Activated B cell treated with CpG ODN at 0.5 μM for 24 hours (primary cell): ENCODE results near the gene NFIA. TPM values are rescaled to one million over a fixed set of nuclear protein-coding genes. Genes with fewer than 3 reads are reported as not detected.

Experiments
- ATAC-seq: fragments of 200-7000 bp; cut with Tn5 transposase; one replicate; pipeline ENCODE4 v1.10.0; 2021; ENCODE audit warnings: low read depth, mild to moderate bottlenecking, moderate library complexity
- CTCF ChIA-PET: fragments of 350-600 bp; sonication (Branson Sonifier 250); formaldehyde crosslinking; loops from one replicate; lab custom pipeline; 2021; ENCODE audit warnings: antibody characterized with exemption; lab: Charles Lee
- POLR2A ChIA-PET: fragments of 350-600 bp; sonication (Branson Sonifier 250); formaldehyde crosslinking; loops from one replicate; lab custom pipeline; 2021; ENCODE audit warnings: antibody characterized with exemption; lab: Charles Lee
- DNase-seq: peaks from one replicate; pipeline ENCODE4 v3.0.0; 2022
- H3K27ac Mint-ChIP-seq: one replicate; pipeline ENCODE4 v1.8.0; 2020; ENCODE audit warnings: mixed read lengths
- H3K27me3 Mint-ChIP-seq: one replicate; pipeline ENCODE4 v1.8.0; 2021; ENCODE audit warnings: mixed read lengths
- H3K36me3 Mint-ChIP-seq: one replicate; pipeline ENCODE4 v1.8.0; 2021; ENCODE audit warnings: low read depth, mixed read lengths
- H3K4me1 Mint-ChIP-seq: one replicate; pipeline ENCODE4 v1.8.0; 2021; ENCODE audit warnings: mixed read lengths
- H3K4me3 Mint-ChIP-seq: one replicate; pipeline ENCODE4 v1.8.0; 2020; ENCODE audit warnings: mild to moderate bottlenecking, mixed read lengths
- H3K9me3 Mint-ChIP-seq: one replicate; pipeline ENCODE4 v1.8.0; 2020; ENCODE audit warnings: mixed read lengths
- intact Hi-C: fragments of 100-400 bp; cut with micrococcal nuclease; formaldehyde crosslinking; loops from one replicate; pipeline ENCODE4 v1.15.1; 2024
- total RNA-seq: library from RNA; stranded (reverse); gene quantifications from 2 replicates; pipeline ENCODE4 v1.2.3, GENCODE V29; 2022
- TF ChIP-seq, protein P1 (sequence below): fragments of 200-600 bp; IDR thresholded peaks from one replicate; pipeline ENCODE4 v1.8.0; 2022; ENCODE audit warnings: antibody characterized with exemption, mild to moderate bottlenecking

The NFIA gene
- total RNA-seq, 1 donor from 2014 or later = 0.13 TPM

DNA sequence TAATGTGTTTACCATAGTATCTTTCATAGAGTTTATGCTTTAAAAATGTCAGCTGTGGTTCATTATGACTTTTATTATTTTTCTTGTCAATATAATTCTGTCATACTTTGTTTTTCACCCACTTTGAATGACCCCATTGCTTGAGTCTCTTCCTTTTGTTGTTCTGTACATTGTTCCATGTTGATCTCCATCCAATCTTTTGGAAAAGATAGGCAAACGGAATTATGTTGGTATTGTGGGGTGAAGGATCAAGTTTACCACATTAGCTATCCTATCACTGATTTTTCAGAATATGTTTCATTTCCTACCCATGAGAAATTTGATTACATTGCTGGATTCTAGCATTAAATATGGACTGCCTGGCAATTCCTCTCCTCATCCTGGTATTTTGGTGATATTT, 196.6 kb downstream of the NFIA start:
- intact Hi-C loops = no loop called here
- no peak overlapping the region for H3K4me3 Mint-ChIP-seq
- POLR2A ChIA-PET = no interaction called here

DNA sequence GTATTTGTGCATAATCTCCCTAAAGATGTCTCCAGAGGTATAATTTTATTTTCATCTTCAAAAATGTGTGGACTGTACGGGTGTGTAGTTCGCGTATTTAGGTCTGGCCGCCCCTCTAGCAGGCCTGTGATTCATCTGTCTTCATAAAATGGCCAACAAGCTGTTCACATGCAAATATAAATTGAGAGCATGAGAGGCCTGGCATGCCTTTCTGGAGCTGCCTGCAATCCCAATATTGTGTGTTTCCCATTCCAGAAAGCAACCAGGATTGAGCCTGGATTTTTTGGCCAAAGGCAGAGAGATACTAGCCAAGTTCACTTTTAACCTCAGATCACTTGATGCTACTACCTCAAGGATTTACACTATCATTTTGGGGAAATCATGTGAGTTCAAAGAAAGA, 197.2 kb downstream of the NFIA start:
- TF ChIP-seq, protein P1, sequence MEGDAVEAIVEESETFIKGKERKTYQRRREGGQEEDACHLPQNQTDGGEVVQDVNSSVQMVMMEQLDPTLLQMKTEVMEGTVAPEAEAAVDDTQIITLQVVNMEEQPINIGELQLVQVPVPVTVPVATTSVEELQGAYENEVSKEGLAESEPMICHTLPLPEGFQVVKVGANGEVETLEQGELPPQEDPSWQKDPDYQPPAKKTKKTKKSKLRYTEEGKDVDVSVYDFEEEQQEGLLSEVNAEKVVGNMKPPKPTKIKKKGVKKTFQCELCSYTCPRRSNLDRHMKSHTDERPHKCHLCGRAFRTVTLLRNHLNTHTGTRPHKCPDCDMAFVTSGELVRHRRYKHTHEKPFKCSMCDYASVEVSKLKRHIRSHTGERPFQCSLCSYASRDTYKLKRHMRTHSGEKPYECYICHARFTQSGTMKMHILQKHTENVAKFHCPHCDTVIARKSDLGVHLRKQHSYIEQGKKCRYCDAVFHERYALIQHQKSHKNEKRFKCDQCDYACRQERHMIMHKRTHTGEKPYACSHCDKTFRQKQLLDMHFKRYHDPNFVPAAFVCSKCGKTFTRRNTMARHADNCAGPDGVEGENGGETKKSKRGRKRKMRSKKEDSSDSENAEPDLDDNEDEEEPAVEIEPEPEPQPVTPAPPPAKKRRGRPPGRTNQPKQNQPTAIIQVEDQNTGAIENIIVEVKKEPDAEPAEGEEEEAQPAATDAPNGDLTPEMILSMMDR = no peak
- ChIA-PET POLR2A (no interaction called here), CTCF (no interaction called here)
- DNase-seq = no peak
- Mint-ChIP-seq H3K9me3 (no peaks in the 10 kb centered on the region), H3K27ac (no peak overlapping the region), H3K4me1 (peaks cover 10% of the 10 kb centered on the region), H3K4me3 (no peak overlapping the region), H3K27me3 (peaks cover 1% of the 10 kb centered on the region), H3K36me3 (no peaks in the 10 kb centered on the region)
- intact Hi-C loops = no loop called here
- no peak for ATAC-seq

More for the DNA sequence above, 196.6 kb downstream of the NFIA start:
- Mint-ChIP-seq H3K36me3 (no peaks in the 10 kb centered on the region), H3K27ac (no peak overlapping the region), H3K9me3 (no peaks in the 10 kb centered on the region), H3K27me3 (peaks cover 1% of the 10 kb centered on the region), H3K4me1 (peaks cover 10% of the 10 kb centered on the region)
- CTCF ChIA-PET = no interaction called here
- TF ChIP-seq, protein P1 = no peak
- DNase-seq = no peak
- no peak for ATAC-seq

DNA sequence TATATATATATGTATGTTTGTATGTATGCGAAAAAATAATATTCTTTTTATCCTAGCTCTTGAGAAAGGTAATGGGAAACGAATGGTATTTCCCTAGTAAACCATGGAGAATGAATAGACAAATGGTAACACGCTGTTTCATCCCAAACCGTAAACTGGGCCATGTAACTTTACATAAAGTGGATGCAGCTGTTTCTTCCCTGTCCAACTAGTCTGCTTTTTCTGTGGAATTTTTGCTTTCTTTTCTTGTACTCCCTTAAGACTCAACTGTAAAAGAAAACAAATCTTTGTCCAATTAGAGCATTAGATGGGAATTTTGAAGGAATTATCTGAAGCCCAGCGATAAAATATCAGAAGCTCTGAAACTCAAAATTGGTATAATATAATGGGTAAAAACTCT, 198.1 kb downstream of the NFIA start:
- DNase-seq = no peak
- TF ChIP-seq, protein P1 = no peak
- H3K27ac Mint-ChIP-seq = no peak overlapping the region
- intact Hi-C loops = no loop called here
- H3K36me3 Mint-ChIP-seq = no peaks in the 10 kb centered on the region
- ChIA-PET POLR2A (no interaction called here), CTCF (no interaction called here)
- H3K4me1 Mint-ChIP-seq = peaks cover 10% of the 10 kb centered on the region
- ATAC-seq = no peak
- no peak overlapping the region for H3K4me3 Mint-ChIP-seq
- peaks cover 1% of the 10 kb centered on the region for H3K27me3 Mint-ChIP-seq
- no peaks in the 10 kb centered on the region for H3K9me3 Mint-ChIP-seq

DNA sequence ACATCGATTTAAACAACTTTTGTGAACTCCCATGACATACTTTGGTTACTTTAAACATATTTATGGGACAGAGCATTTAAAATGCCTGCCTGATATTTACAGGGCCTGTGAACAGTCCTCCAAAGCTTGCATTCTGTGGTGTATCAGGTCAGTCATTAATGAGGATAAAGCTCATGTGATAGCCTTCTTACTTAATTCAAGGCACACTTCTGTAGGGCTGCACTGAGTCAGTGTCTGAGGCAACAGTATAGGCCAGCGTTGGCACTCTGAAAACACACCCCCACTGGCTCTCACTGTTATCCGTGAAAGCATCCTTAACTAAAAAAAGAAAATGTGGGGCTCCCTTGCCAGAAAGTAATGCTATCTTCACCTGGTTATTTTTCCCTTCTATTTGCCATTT, 200.0 kb downstream of the NFIA start:
- H3K4me3 Mint-ChIP-seq = no peak overlapping the region
- no peaks in the 10 kb centered on the region for H3K36me3 Mint-ChIP-seq
- TF ChIP-seq, protein P1 = no peak
- DNase-seq (no peak), ATAC-seq (no peak)
- peaks cover 10% of the 10 kb centered on the region for H3K4me1 Mint-ChIP-seq
- peaks cover 1% of the 10 kb centered on the region for H3K27me3 Mint-ChIP-seq
- intact Hi-C loops = no loop called here
- ChIA-PET CTCF (no interaction called here), POLR2A (no interaction called here)
- H3K27ac Mint-ChIP-seq = no peak overlapping the region
- no peaks in the 10 kb centered on the region for H3K9me3 Mint-ChIP-seq

DNA sequence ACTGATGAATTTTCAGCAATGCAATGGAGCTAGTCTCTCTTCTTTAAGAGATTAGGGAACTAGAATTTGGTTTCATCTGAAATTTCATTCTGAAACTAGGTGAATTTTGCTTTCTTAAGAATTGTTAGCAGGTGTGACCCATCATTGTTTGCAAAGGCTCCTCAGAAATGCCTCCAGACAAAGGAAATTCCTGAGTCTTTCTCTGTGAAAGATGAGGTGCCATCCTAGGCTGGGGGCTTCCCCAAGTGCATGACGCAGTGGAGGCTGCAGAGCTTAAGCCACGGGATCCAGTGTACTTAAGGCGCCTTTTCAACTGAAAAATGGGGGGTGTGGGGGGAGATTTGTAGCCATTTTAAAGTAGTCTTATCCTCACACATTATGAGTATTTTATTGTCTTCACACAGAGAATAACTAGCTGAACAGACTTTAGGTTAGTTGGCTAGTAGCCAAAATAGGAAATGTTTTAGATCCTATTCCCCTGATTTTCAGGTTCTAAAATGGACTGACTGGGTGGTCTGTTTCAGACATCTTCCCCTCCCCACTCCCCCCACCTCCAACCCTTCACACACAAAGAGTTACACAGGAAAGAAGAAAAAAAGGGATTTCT, 202.0 kb downstream of the NFIA start:
- H3K27ac Mint-ChIP-seq = no peak overlapping the region
- intact Hi-C loops = no loop called here
- ATAC-seq = no peak
- no peak for DNase-seq
- CTCF ChIA-PET = no interaction called here
- peaks cover 5% of the 10 kb centered on the region for H3K4me1 Mint-ChIP-seq
- POLR2A ChIA-PET = no interaction called here
- H3K27me3 Mint-ChIP-seq = peaks cover 3% of the 10 kb centered on the region
- H3K9me3 Mint-ChIP-seq = no peaks in the 10 kb centered on the region
- no peaks in the 10 kb centered on the region for H3K36me3 Mint-ChIP-seq
- no peak overlapping the region for H3K4me3 Mint-ChIP-seq
- TF ChIP-seq, protein P1 = no peak
